ENCODE results near the gene COL18A1.
A peak's percentile ranks its signal among the peaks of the same experiment; 100 is the strongest.

Gene COL18A1

DNA sequence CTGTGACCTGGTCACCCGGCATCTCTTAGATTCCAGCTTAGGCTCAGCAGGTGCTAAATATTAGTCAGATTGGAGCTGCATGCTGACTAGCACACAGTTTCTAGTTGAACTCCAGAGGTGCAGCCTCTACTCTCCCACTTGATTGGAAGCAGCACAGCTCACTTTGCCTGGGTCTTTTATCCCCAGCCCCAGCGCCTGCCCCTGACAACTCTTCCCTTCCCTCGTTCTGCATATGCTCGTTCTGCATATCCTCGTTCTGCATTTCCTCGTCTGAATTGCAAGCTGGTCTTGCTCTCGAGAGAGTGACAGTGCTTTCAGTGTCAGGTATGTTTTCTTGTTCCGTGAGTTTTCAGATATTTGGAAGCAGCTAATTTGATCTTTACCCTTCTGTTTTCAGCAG lies 11.7 kb downstream of the COL18A1 start:
- H3K9me3 ChIP-seq (replicated peaks in 1 of 2; ENCODE audit: control insufficient read depth in 2 of 2, insufficient read depth in 1 of 2, low read depth in 1 of 2, low read length in 2 of 2) = peaks cover 0 to 2% of the 10 kb centered on the region in 2 donors
- H3K9ac ChIP-seq (ENCODE audit: low read depth, low read length, poor library complexity) = no peak overlapping the region
- H3K27me3 ChIP-seq (ENCODE audit: control insufficient read depth in 3 of 3, insufficient read depth in 3 of 3, low read depth in 1 of 3, low read length in 3 of 3) = peaks cover 0 to 54% (median 0%) of the 10 kb centered on the region in 3 experiments
- no peak overlapping the region for H3K27ac ChIP-seq (replicated peaks; ENCODE audit: low read length)
- no peak overlapping the region for H3K4me2 ChIP-seq (ENCODE audit: insufficient read depth, low read length, poor library complexity, severe bottlenecking)
- peaks cover 26% of the 10 kb centered on the region for H3K79me1 ChIP-seq (ENCODE audit: low read depth, low read length)
- no peak overlapping the region for H3K4me3 ChIP-seq (ENCODE audit: low read length in 2 of 2)
- no peak overlapping the region for H4K91ac ChIP-seq (ENCODE audit: low read depth, low read length, poor library complexity)
- peaks cover 0 to 2% of the 10 kb centered on the region in 2 donors for H3K36me3 ChIP-seq (replicated peaks in 1 of 2; ENCODE audit: control insufficient read depth in 2 of 2, insufficient read depth in 2 of 2, low read length in 2 of 2)
- peaks cover 18 to 29% of the 10 kb centered on the region in 2 donors for H3K4me1 ChIP-seq (ENCODE audit: control insufficient read depth in 2 of 2, insufficient read depth in 1 of 2, low read depth in 1 of 2, low read length in 2 of 2)
- no peak overlapping the region for H3K4ac ChIP-seq (ENCODE audit: low read length)
- no peak overlapping the region for H2AK5ac ChIP-seq (ENCODE audit: low read depth, low read length)
- DNase-seq (ENCODE audit: low spot score) = no peak
- H2AFZ ChIP-seq (ENCODE audit: low read length) = no peak overlapping the region
- no peak overlapping the region for H3K23ac ChIP-seq (ENCODE audit: low read depth, low read length, poor library complexity)
- peak overlapping the region; percentile 21 for H3K14ac ChIP-seq (ENCODE audit: low read length)
- H2BK15ac ChIP-seq (ENCODE audit: low read length) = no peak overlapping the region
- H3K18ac ChIP-seq (ENCODE audit: low read length) = no peak overlapping the region
- no CpG with 5 or more reads among the region's 8 CpGs for WGBS, 2 donors (ENCODE audit: extremely low coverage in 2 of 2, insufficient read length in 2 of 2, insufficient replicate concordance in 1 of 2)
- H2BK12ac ChIP-seq (ENCODE audit: low read length) = no peak overlapping the region
- H2BK120ac ChIP-seq (ENCODE audit: low read depth, low read length) = no peak overlapping the region
- no peak overlapping the region for H2BK5ac ChIP-seq (ENCODE audit: low read length)
- no peak overlapping the region for H4K8ac ChIP-seq (ENCODE audit: low read depth, low read length)

DNA sequence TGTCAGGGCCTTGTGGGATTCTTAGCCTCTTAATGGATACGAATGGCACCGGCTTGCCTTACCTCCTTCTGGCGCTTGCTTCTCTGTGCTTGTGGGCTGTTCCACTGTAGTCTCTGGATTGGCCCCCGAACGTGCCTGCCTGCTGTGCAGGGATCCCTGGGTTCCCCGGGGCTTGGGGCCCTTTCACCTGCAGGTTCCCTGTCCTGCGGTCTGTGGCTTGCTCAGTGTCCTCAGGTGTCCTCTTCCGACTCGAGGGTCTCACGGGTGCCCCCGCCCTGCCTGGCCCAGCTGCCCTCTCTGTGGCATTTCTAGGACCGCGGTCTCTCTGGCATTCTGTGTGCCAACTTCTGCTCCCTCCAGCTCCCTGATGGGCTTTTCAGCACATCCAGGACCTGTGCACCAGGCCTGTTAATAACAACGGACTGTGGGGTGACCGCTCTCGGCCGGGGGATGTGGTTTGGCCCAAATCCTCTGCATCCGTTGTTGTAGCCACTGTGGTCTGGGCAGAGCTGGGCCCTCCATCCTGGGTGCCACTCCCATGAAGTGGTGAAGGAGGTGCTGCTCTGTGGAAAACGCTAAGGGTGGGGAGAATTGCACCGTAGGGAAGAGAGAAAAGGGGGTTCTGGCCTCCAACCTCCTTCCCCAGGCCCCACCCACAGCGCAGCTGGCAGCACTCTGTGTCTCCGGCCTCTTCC lies 12.4 kb downstream of the COL18A1 start:
- Histone ChIP-seq H3K4me2 (ENCODE audit: insufficient read depth, low read length, poor library complexity, severe bottlenecking) (no peak overlapping the region), H2BK120ac (ENCODE audit: low read depth, low read length) (no peak overlapping the region), H3K4me1 (ENCODE audit: control insufficient read depth in 2 of 2, insufficient read depth in 1 of 2, low read depth in 1 of 2, low read length in 2 of 2) (peaks cover 18 to 29% of the 10 kb centered on the region in 2 donors), H3K27ac (replicated peaks; ENCODE audit: low read length) (no peak overlapping the region), H3K27me3 (ENCODE audit: control insufficient read depth in 3 of 3, insufficient read depth in 3 of 3, low read depth in 1 of 3, low read length in 3 of 3) (peaks cover 0 to 58% (median 0%) of the 10 kb centered on the region in 3 experiments), H3K79me1 (ENCODE audit: low read depth, low read length) (peaks cover 32% of the 10 kb centered on the region), H3K23ac (ENCODE audit: low read depth, low read length, poor library complexity) (no peak overlapping the region), H3K4me3 (ENCODE audit: low read length in 2 of 2) (no peak overlapping the region), H3K14ac (ENCODE audit: low read length) (peak overlapping the region; percentile 56), H3K9ac (ENCODE audit: low read depth, low read length, poor library complexity) (peak overlapping the region; percentile 4), H2BK12ac (ENCODE audit: low read length) (no peak overlapping the region), H3K18ac (ENCODE audit: low read length) (peak overlapping the region; percentile 57), H3K9me3 (replicated peaks in 1 of 2; ENCODE audit: control insufficient read depth in 2 of 2, insufficient read depth in 1 of 2, low read depth in 1 of 2, low read length in 2 of 2) (peaks cover 0 to 2% of the 10 kb centered on the region in 2 donors), H3K36me3 (replicated peaks in 1 of 2; ENCODE audit: control insufficient read depth in 2 of 2, insufficient read depth in 2 of 2, low read length in 2 of 2) (peaks cover 0 to 6% of the 10 kb centered on the region in 2 donors), H2AFZ (ENCODE audit: low read length) (no peak overlapping the region), H2BK15ac (ENCODE audit: low read length) (no peak overlapping the region), H2BK5ac (ENCODE audit: low read length) (peak overlapping the region; percentile 48), H4K8ac (ENCODE audit: low read depth, low read length) (no peak overlapping the region), H4K91ac (ENCODE audit: low read depth, low read length, poor library complexity) (peak overlapping the region; percentile 43), H2AK5ac (ENCODE audit: low read depth, low read length) (peak overlapping the region; percentile 79), H3K4ac (ENCODE audit: low read length) (no peak overlapping the region)
- no peak for DNase-seq (ENCODE audit: low spot score)
- no CpG with 5 or more reads among the region's 22 CpGs for WGBS, 2 donors (ENCODE audit: extremely low coverage in 2 of 2, insufficient read length in 2 of 2, insufficient replicate concordance in 1 of 2)

DNA sequence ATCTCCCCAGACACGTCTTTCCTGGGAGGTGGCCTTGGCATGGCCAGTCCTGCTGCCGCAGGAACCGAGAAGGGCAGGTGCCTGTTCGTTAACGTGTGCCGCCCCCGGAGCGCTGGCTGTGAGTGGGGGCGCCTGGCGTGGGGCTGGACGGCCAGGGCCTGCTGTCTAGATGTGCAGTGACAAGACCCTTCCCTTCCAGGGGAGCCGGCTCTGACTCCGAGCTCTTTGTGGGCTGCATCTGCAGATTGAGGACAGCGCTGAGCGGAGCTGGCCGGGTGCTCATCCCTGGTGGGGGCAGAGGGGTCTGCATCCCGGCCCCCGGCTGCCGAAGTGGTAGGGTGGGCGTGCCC lies 13.0 kb downstream of the COL18A1 start:
- no peak overlapping the region for H2BK120ac ChIP-seq (ENCODE audit: low read depth, low read length)
- H3K79me1 ChIP-seq (ENCODE audit: low read depth, low read length) = peaks cover 32% of the 10 kb centered on the region
- no peak overlapping the region for H3K4me3 ChIP-seq (ENCODE audit: low read length in 2 of 2)
- no peak overlapping the region for H2AFZ ChIP-seq (ENCODE audit: low read length)
- H3K4me1 ChIP-seq (ENCODE audit: control insufficient read depth in 2 of 2, insufficient read depth in 1 of 2, low read depth in 1 of 2, low read length in 2 of 2) = peaks cover 18 to 26% of the 10 kb centered on the region in 2 donors
- H2BK15ac ChIP-seq (ENCODE audit: low read length) = no peak overlapping the region
- H3K23ac ChIP-seq (ENCODE audit: low read depth, low read length, poor library complexity) = peak overlapping the region; percentile 55
- H2BK12ac ChIP-seq (ENCODE audit: low read length) = no peak overlapping the region
- peak overlapping the region; percentile 44 for H3K9ac ChIP-seq (ENCODE audit: low read depth, low read length, poor library complexity)
- H4K91ac ChIP-seq (ENCODE audit: low read depth, low read length, poor library complexity) = no peak overlapping the region
- H3K4me2 ChIP-seq (ENCODE audit: insufficient read depth, low read length, poor library complexity, severe bottlenecking) = no peak overlapping the region
- peaks cover 0 to 6% of the 10 kb centered on the region in 2 donors for H3K36me3 ChIP-seq (replicated peaks in 1 of 2; ENCODE audit: control insufficient read depth in 2 of 2, insufficient read depth in 2 of 2, low read length in 2 of 2)
- no peak for DNase-seq (ENCODE audit: low spot score)
- peak overlapping the region; percentile 79 for H2AK5ac ChIP-seq (ENCODE audit: low read depth, low read length)
- no peak overlapping the region for H4K8ac ChIP-seq (ENCODE audit: low read depth, low read length)
- no peak overlapping the region for H3K4ac ChIP-seq (ENCODE audit: low read length)
- H3K14ac ChIP-seq (ENCODE audit: low read length) = peak overlapping the region; percentile 82
- peak overlapping the region; percentile 87 for H3K18ac ChIP-seq (ENCODE audit: low read length)
- H2BK5ac ChIP-seq (ENCODE audit: low read length) = peak overlapping the region; percentile 53
- H3K9me3 ChIP-seq (replicated peaks in 1 of 2; ENCODE audit: control insufficient read depth in 2 of 2, insufficient read depth in 1 of 2, low read depth in 1 of 2, low read length in 2 of 2) = peaks cover 0 to 2% of the 10 kb centered on the region in 2 donors
- no CpG with 5 or more reads among the region's 20 CpGs for WGBS, 2 donors (ENCODE audit: extremely low coverage in 2 of 2, insufficient read length in 2 of 2, insufficient replicate concordance in 1 of 2)
- peaks cover 0 to 53% (median 0%) of the 10 kb centered on the region in 3 experiments for H3K27me3 ChIP-seq (ENCODE audit: control insufficient read depth in 3 of 3, insufficient read depth in 3 of 3, low read depth in 1 of 3, low read length in 3 of 3)
- H3K27ac ChIP-seq (replicated peaks; ENCODE audit: low read length) = no peak overlapping the region

DNA sequence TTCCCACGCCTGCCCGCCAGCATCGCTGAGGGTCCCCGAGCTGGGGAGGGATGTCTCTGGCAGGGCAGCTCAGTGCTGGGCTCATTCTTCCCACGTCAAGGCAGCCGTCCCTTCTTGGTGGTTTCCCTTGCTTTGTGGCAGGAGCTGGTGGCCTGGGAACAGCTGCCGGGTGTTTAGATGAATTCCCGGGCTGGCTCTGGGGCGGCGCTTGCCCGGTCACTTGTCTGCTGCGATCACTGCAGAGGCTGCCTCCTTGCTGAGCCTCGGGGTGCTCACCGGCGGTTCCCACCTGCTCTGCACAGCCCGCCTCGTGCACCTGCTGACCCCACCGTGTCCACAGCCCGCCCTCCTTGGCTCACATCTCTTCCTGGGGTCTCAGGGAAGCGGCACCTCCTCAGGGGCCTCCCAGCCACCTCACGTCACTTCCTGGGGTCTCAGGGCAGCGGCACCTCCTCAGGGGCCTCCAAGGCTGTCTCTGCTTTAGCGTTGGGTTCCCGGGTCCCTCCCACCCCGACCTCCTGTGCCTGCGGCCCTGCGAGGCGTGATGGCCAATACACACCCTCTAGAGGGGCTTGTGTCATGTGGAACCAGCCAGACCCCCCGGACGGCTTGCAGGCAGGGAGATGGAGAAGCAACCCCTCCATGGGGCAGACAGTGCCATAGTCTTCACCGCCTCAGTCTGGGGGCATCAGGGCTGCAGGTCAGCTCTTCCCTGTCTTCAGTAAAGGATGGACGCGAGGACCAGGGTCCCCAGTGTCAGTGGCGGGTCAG lies 13.5 kb downstream of the COL18A1 start:
- peak overlapping the region; percentile 25 for H2AK5ac ChIP-seq (ENCODE audit: low read depth, low read length)
- peak overlapping the region; percentile 94 for H3K14ac ChIP-seq (ENCODE audit: low read length)
- peaks cover 0 to 6% of the 10 kb centered on the region in 2 donors for H3K36me3 ChIP-seq (replicated peaks in 1 of 2; ENCODE audit: control insufficient read depth in 2 of 2, insufficient read depth in 2 of 2, low read length in 2 of 2)
- peak overlapping the region; percentile 21 for H3K9ac ChIP-seq (ENCODE audit: low read depth, low read length, poor library complexity)
- no peak overlapping the region for H4K91ac ChIP-seq (ENCODE audit: low read depth, low read length, poor library complexity)
- no peak overlapping the region for H2BK120ac ChIP-seq (ENCODE audit: low read depth, low read length)
- H4K8ac ChIP-seq (ENCODE audit: low read depth, low read length) = no peak overlapping the region
- H3K79me1 ChIP-seq (ENCODE audit: low read depth, low read length) = peaks cover 32% of the 10 kb centered on the region
- H2BK12ac ChIP-seq (ENCODE audit: low read length) = no peak overlapping the region
- peaks cover 17 to 22% of the 10 kb centered on the region in 2 donors for H3K4me1 ChIP-seq (ENCODE audit: control insufficient read depth in 2 of 2, insufficient read depth in 1 of 2, low read depth in 1 of 2, low read length in 2 of 2)
- WGBS, 2 donors (ENCODE audit: extremely low coverage in 2 of 2, insufficient read length in 2 of 2, insufficient replicate concordance in 1 of 2) = no CpG with 5 or more reads among the region's 34 CpGs
- peaks cover 0 to 2% of the 10 kb centered on the region in 2 donors for H3K9me3 ChIP-seq (replicated peaks in 1 of 2; ENCODE audit: control insufficient read depth in 2 of 2, insufficient read depth in 1 of 2, low read depth in 1 of 2, low read length in 2 of 2)
- peak overlapping the region; percentile 87 for H3K18ac ChIP-seq (ENCODE audit: low read length)
- no peak overlapping the region for H3K27ac ChIP-seq (replicated peaks; ENCODE audit: low read length)
- H3K4me3 ChIP-seq (ENCODE audit: low read length in 2 of 2) = no peak overlapping the region
- H2BK15ac ChIP-seq (ENCODE audit: low read length) = no peak overlapping the region
- no peak for DNase-seq (ENCODE audit: low spot score)
- peaks cover 0 to 48% (median 0%) of the 10 kb centered on the region in 3 experiments for H3K27me3 ChIP-seq (ENCODE audit: control insufficient read depth in 3 of 3, insufficient read depth in 3 of 3, low read depth in 1 of 3, low read length in 3 of 3)
- H3K23ac ChIP-seq (ENCODE audit: low read depth, low read length, poor library complexity) = peak overlapping the region; percentile 96
- no peak overlapping the region for H2AFZ ChIP-seq (ENCODE audit: low read length)
- H3K4ac ChIP-seq (ENCODE audit: low read length) = no peak overlapping the region
- H2BK5ac ChIP-seq (ENCODE audit: low read length) = peak overlapping the region; percentile 53
- no peak overlapping the region for H3K4me2 ChIP-seq (ENCODE audit: insufficient read depth, low read length, poor library complexity, severe bottlenecking)
